Testis (tissue), 3 donors: ENCODE measurements around the gene ADCY9. TPM values are rescaled to one million over a fixed set of nuclear protein-coding genes. Genes with fewer than 3 reads are reported as not detected.
A peak's percentile ranks its signal among the peaks of the same experiment; 100 is the strongest.

Experiments used
- DNase-seq: peaks from one replicate; pipeline ENCODE4 v3.0.0-alpha.2; 2019
- H3K27ac ChIP-seq, 2 donors: fragments of 200-600 bp; sonication (generic); one replicate each; pipeline ENCODE4 v1.5.1; 2019
- H3K27me3 ChIP-seq: fragments of 200-600 bp; sonication (generic); one replicate; pipeline ENCODE4 v1.5.1; 2019
- H3K36me3 ChIP-seq: fragments of 200-600 bp; sonication (generic); one replicate; pipeline ENCODE4 v1.5.1; 2017; ENCODE audit warnings: low read depth; ENCODE audit errors: missing control alignments
- H3K4me1 ChIP-seq: fragments of 200-600 bp; sonication (generic); one replicate; pipeline ENCODE4 v1.5.1; 2019
- H3K4me3 ChIP-seq, 2 donors: fragments of 200-600 bp; sonication (generic); one replicate each; pipeline ENCODE4 v1.5.1; 2017 to 2019
- H3K9me3 ChIP-seq: fragments of 200-600 bp; sonication (generic); one replicate; pipeline ENCODE4 v1.5.1; 2017
- POLR2A ChIP-seq: fragments of 450-650 bp; IDR thresholded peaks from one replicate; pipeline ENCODE4 v1.6.1; 2017; ENCODE audit warnings: antibody characterized with exemption, mild to moderate bottlenecking, moderate library complexity
- WGBS, 2 donors: methylation state at CpG; one replicate each; pipeline ENCODE4 v1.1.5; 2018; 5-methylcytosine and 5-hydroxymethylcytosine counted together
- intact Hi-C: fragments of 100-400 bp; cut with DNase I; formaldehyde crosslinking; loops from one replicate; pipeline ENCODE4 v1.15.1; 2023; ENCODE audit warnings: low total_unique reads
- polyA plus RNA-seq: library from polyadenylated mRNA; stranded (reverse); fragments of 350-450 nt; fragmentation: Illumina TruSeq; extraction: RNeasy Lipid Tissue Mini Kit (QIAGEN cat#74804); gene quantifications from one replicate; pipeline ENCODE4 v1.2.3, GENCODE V29; 2014; ENCODE audit warnings: low read depth, low replicate concordance; ENCODE audit not compliant: insufficient read depth
- total RNA-seq, 2 donors: library from RNA; depleted of rRNA; stranded (reverse); fragments of >200 nt; gene quantifications; one replicate each; pipeline ENCODE4 v1.2.3, GENCODE V29; 2016
- TF ChIP-seq, protein P1 (sequence below), 3 experiments: fragments of 450-650 bp in 2 of 3; fragments of 200-600 bp in 1 of 3; sonication (generic) in 1 of 3; IDR thresholded peaks; one replicate each; pipeline ENCODE4 v1.5.1; 2016 to 2019; ENCODE audit warnings: antibody characterized with exemption in 3 of 3, mild to moderate bottlenecking in 2 of 3, moderate library complexity in 1 of 3

ADCY9 gene
- total and polyA plus RNA-seq, 3 donors from 2014 or later = 19.0 to 77.2 (median 52.8) TPM

DNA sequence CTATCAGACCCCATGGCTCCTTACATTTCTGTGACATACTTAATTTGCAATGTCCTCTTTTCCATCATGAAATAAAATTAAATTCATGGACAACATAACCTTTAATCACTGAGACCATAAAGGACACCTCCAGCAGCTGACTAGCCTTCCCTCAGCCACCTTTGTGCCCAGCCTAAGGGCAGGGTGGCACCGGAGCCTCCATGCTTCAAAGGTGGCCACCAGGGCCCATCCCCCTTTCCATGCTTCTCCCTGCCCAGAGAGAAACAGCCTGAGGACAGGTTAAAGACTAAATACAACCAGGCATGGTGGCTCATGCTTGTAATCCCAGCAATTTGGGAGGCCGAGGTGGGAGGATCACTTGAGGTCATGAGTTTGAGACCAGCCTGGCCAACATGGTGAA is 94.3 kb downstream of the ADCY9 start:
- intact Hi-C loops = no loop called here
- no peak for DNase-seq
- no peaks in the 10 kb centered on the region for H3K27me3 ChIP-seq
- WGBS, 2 donors = 92 to 100% methylated on average over 2 of the region's 2 CpGs
- no peaks in the 10 kb centered on the region for H3K9me3 ChIP-seq
- TF ChIP-seq, protein P1, sequence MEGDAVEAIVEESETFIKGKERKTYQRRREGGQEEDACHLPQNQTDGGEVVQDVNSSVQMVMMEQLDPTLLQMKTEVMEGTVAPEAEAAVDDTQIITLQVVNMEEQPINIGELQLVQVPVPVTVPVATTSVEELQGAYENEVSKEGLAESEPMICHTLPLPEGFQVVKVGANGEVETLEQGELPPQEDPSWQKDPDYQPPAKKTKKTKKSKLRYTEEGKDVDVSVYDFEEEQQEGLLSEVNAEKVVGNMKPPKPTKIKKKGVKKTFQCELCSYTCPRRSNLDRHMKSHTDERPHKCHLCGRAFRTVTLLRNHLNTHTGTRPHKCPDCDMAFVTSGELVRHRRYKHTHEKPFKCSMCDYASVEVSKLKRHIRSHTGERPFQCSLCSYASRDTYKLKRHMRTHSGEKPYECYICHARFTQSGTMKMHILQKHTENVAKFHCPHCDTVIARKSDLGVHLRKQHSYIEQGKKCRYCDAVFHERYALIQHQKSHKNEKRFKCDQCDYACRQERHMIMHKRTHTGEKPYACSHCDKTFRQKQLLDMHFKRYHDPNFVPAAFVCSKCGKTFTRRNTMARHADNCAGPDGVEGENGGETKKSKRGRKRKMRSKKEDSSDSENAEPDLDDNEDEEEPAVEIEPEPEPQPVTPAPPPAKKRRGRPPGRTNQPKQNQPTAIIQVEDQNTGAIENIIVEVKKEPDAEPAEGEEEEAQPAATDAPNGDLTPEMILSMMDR (IDR thresholded peaks at IDR 0.05) = no peak
- TF ChIP-seq POLR2A = no peak
- H3K36me3 ChIP-seq = no peaks in the 10 kb centered on the region
- no peak overlapping the region for H3K27ac ChIP-seq
- H3K4me1 ChIP-seq = peaks cover 13% of the 10 kb centered on the region
- no peak overlapping the region for H3K4me3 ChIP-seq

- intact Hi-C loops = no loop called here
- no peak overlapping the region for H3K4me3 ChIP-seq
- no peak overlapping the region for H3K27ac ChIP-seq
- DNase-seq = no peak
- H3K4me1 ChIP-seq = peaks cover 13% of the 10 kb centered on the region
- no peaks in the 10 kb centered on the region for H3K27me3 ChIP-seq
- no peaks in the 10 kb centered on the region for H3K9me3 ChIP-seq
- WGBS, 2 donors = 75 to 80% methylated on average over 14 of the region's 14 CpGs
- H3K36me3 ChIP-seq = no peaks in the 10 kb centered on the region
- TF ChIP-seq POLR2A = no peak
- TF ChIP-seq, protein P1 (IDR thresholded peaks at IDR 0.05) = no peak
Observed at GRCh38 chr16:4021070-4021779, 95.0 kb downstream of the ADCY9 start.

GRCh38 chr16:4019371-4019791 is 96.9 kb downstream of the ADCY9 start:
- intact Hi-C loops = no loop called here
- H3K9me3 ChIP-seq = no peaks in the 10 kb centered on the region
- H3K4me1 ChIP-seq = peaks cover 13% of the 10 kb centered on the region
- H3K36me3 ChIP-seq = no peaks in the 10 kb centered on the region
- peak overlapping the region in 1 of 2 donors; percentile 36 for H3K27ac ChIP-seq
- H3K4me3 ChIP-seq = no peak overlapping the region
- TF ChIP-seq, protein P1 (IDR thresholded peaks at IDR 0.05) = no peak
- no peak for TF ChIP-seq POLR2A
- WGBS, 2 donors = 38 to 51% methylated on average over 5 of the region's 5 CpGs
- DNase-seq = no peak
- no peaks in the 10 kb centered on the region for H3K27me3 ChIP-seq

DNA sequence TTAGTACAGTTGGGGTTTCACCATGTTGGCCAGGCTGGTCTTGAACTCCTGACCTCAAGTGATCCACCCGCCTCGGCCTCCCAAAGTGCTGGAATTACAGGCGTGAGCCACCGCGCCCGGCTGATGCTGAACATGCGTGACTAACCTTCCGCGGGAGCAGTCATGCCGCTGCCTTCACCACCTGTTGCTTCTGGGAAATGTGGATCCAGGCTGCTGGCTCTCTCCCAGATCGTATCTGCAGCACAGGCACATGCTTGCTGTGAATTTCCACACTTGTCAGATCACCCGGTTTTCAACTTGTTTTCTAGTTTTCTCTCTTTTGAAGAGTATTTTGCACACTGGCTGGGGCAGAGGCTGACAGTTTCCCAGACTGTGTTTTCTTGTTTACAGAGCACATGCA is 97.9 kb downstream of the ADCY9 start:
- no peak for TF ChIP-seq POLR2A
- TF ChIP-seq, protein P1 (IDR thresholded peaks at IDR 0.05) = no peak
- no peak overlapping the region for H3K4me3 ChIP-seq
- no peaks in the 10 kb centered on the region for H3K27me3 ChIP-seq
- H3K9me3 ChIP-seq = no peaks in the 10 kb centered on the region
- intact Hi-C loops = no loop called here
- DNase-seq = peak; percentile 39
- H3K4me1 ChIP-seq = peaks cover 13% of the 10 kb centered on the region
- H3K36me3 ChIP-seq = no peaks in the 10 kb centered on the region
- no peak overlapping the region for H3K27ac ChIP-seq
- 77 to 84% methylated on average over 12 of the region's 12 CpGs for WGBS, 2 donors

- peaks cover 13% of the 10 kb centered on the region for H3K4me1 ChIP-seq
- TF ChIP-seq POLR2A = no peak
- TF ChIP-seq, protein P1 (IDR thresholded peaks at IDR 0.05) = no peak
- WGBS, 2 donors = 44 to 58% methylated on average over 14 of the region's 14 CpGs
- intact Hi-C loops = no loop called here
- DNase-seq = no peak
- H3K9me3 ChIP-seq = no peaks in the 10 kb centered on the region
- H3K4me3 ChIP-seq = no peak overlapping the region
- H3K27ac ChIP-seq = no peak overlapping the region
- no peaks in the 10 kb centered on the region for H3K36me3 ChIP-seq
- H3K27me3 ChIP-seq = no peaks in the 10 kb centered on the region
Observed at GRCh38 chr16:4017807-4018206, 98.4 kb downstream of the ADCY9 start.
